ENCODE data around the gene LRP5.
"Not testable (repeated sequence)": the region's sequence is repeated elsewhere in the genome, so short reads cannot be mapped to it uniquely, and the experiment has no call there.

LRP5 gene

GRCh38 chr11:68284588-68284987 is 27.8 kb upstream of the LRP5 start:
- not testable (repeated sequence) for H3K4me3 ChIP-seq (ENCODE audit: extremely low read depth, insufficient read depth, low read length, poor library complexity, severe bottlenecking); H3K36me3 ChIP-seq (ENCODE audit: control insufficient read depth, insufficient read depth, low read length); H3K4me1 ChIP-seq (ENCODE audit: control insufficient read depth, insufficient read depth, low read length, poor library complexity, severe bottlenecking); H3K27ac ChIP-seq (ENCODE audit: low read depth, low read length, severe bottlenecking); H3K9me3 ChIP-seq (ENCODE audit: control insufficient read depth, low read length)
- WGBS, 2 experiments (ENCODE audit: insufficient coverage in 2 of 2): 80 to 100% methylated on average over 1 to 2 of the region's 3 CpGs

GRCh38 chr11:68287419-68287818 is 25.0 kb upstream of the LRP5 start:
- H3K4me3 ChIP-seq (ENCODE audit: extremely low read depth, insufficient read depth, low read length, poor library complexity, severe bottlenecking): no peak overlapping the region
- WGBS, 2 experiments (ENCODE audit: insufficient coverage in 2 of 2): 90 to 100% methylated on average over 5 to 7 of the region's 8 CpGs
- H3K36me3 ChIP-seq (ENCODE audit: control insufficient read depth, insufficient read depth, low read length): no peaks in the 10 kb centered on the region
- H3K27ac ChIP-seq (ENCODE audit: low read depth, low read length, severe bottlenecking): no peak overlapping the region
- no peaks in the 10 kb centered on the region for H3K9me3 ChIP-seq (ENCODE audit: control insufficient read depth, low read length)
- no peaks in the 10 kb centered on the region for H3K4me1 ChIP-seq (ENCODE audit: control insufficient read depth, insufficient read depth, low read length, poor library complexity, severe bottlenecking)

- Histone ChIP-seq H3K36me3 (ENCODE audit: control insufficient read depth, insufficient read depth, low read length) (no peaks in the 10 kb centered on the region), H3K9me3 (ENCODE audit: control insufficient read depth, low read length) (no peaks in the 10 kb centered on the region), H3K4me1 (ENCODE audit: control insufficient read depth, insufficient read depth, low read length, poor library complexity, severe bottlenecking) (no peaks in the 10 kb centered on the region), H3K27ac (ENCODE audit: low read depth, low read length, severe bottlenecking) (no peak overlapping the region), H3K4me3 (ENCODE audit: extremely low read depth, insufficient read depth, low read length, poor library complexity, severe bottlenecking) (no peak overlapping the region)
- WGBS, 2 experiments (ENCODE audit: insufficient coverage in 2 of 2): 100% methylated on average over 1 to 2 of the region's 2 CpGs
Measured at GRCh38 chr11:68289456-68289855, 22.9 kb upstream of the LRP5 start.

GRCh38 chr11:68293708-68294107 is 18.7 kb upstream of the LRP5 start:
- WGBS, 2 experiments (ENCODE audit: insufficient coverage in 2 of 2): 88 to 91% methylated on average over 1 of the region's 2 CpGs
- Histone ChIP-seq H3K27ac (ENCODE audit: low read depth, low read length, severe bottlenecking) (no peak overlapping the region), H3K4me3 (ENCODE audit: extremely low read depth, insufficient read depth, low read length, poor library complexity, severe bottlenecking) (no peak overlapping the region), H3K36me3 (ENCODE audit: control insufficient read depth, insufficient read depth, low read length) (no peaks in the 10 kb centered on the region), H3K4me1 (ENCODE audit: control insufficient read depth, insufficient read depth, low read length, poor library complexity, severe bottlenecking) (no peaks in the 10 kb centered on the region), H3K9me3 (ENCODE audit: control insufficient read depth, low read length) (no peaks in the 10 kb centered on the region)

GRCh38 chr11:68295271-68295670 is 17.1 kb upstream of the LRP5 start:
- H3K9me3 ChIP-seq (ENCODE audit: control insufficient read depth, low read length): no peaks in the 10 kb centered on the region
- H3K4me3 ChIP-seq (ENCODE audit: extremely low read depth, insufficient read depth, low read length, poor library complexity, severe bottlenecking): no peak overlapping the region
- no CpG with 5 or more reads among the region's 1 CpG for WGBS, 2 experiments (ENCODE audit: insufficient coverage in 2 of 2)
- no peaks in the 10 kb centered on the region for H3K4me1 ChIP-seq (ENCODE audit: control insufficient read depth, insufficient read depth, low read length, poor library complexity, severe bottlenecking)
- no peaks in the 10 kb centered on the region for H3K36me3 ChIP-seq (ENCODE audit: control insufficient read depth, insufficient read depth, low read length)
- no peak overlapping the region for H3K27ac ChIP-seq (ENCODE audit: low read depth, low read length, severe bottlenecking)

GRCh38 chr11:68295940-68296339 is 16.5 kb upstream of the LRP5 start:
- Histone ChIP-seq H3K4me3 (ENCODE audit: extremely low read depth, insufficient read depth, low read length, poor library complexity, severe bottlenecking) (no peak overlapping the region), H3K9me3 (ENCODE audit: control insufficient read depth, low read length) (no peaks in the 10 kb centered on the region), H3K27ac (ENCODE audit: low read depth, low read length, severe bottlenecking) (no peak overlapping the region), H3K36me3 (ENCODE audit: control insufficient read depth, insufficient read depth, low read length) (no peaks in the 10 kb centered on the region), H3K4me1 (ENCODE audit: control insufficient read depth, insufficient read depth, low read length, poor library complexity, severe bottlenecking) (no peaks in the 10 kb centered on the region)
- 86 to 97% methylated on average over 1 to 3 of the region's 5 CpGs for WGBS, 2 experiments (ENCODE audit: insufficient coverage in 2 of 2)

GRCh38 chr11:68296344-68297051 is 15.9 kb upstream of the LRP5 start:
- H3K9me3 ChIP-seq (ENCODE audit: control insufficient read depth, low read length): no peaks in the 10 kb centered on the region
- H3K4me3 ChIP-seq (ENCODE audit: extremely low read depth, insufficient read depth, low read length, poor library complexity, severe bottlenecking): no peak overlapping the region
- no peak overlapping the region for H3K27ac ChIP-seq (ENCODE audit: low read depth, low read length, severe bottlenecking)
- no peaks in the 10 kb centered on the region for H3K36me3 ChIP-seq (ENCODE audit: control insufficient read depth, insufficient read depth, low read length)
- WGBS, 2 experiments (ENCODE audit: insufficient coverage in 2 of 2): 91 to 93% methylated on average over 15 of the region's 15 CpGs
- no peaks in the 10 kb centered on the region for H3K4me1 ChIP-seq (ENCODE audit: control insufficient read depth, insufficient read depth, low read length, poor library complexity, severe bottlenecking)

GRCh38 chr11:68297052-68297378 is 15.4 kb upstream of the LRP5 start:
- Histone ChIP-seq H3K4me3 (ENCODE audit: extremely low read depth, insufficient read depth, low read length, poor library complexity, severe bottlenecking) (no peak overlapping the region), H3K27ac (ENCODE audit: low read depth, low read length, severe bottlenecking) (no peak overlapping the region), H3K4me1 (ENCODE audit: control insufficient read depth, insufficient read depth, low read length, poor library complexity, severe bottlenecking) (no peaks in the 10 kb centered on the region), H3K9me3 (ENCODE audit: control insufficient read depth, low read length) (no peaks in the 10 kb centered on the region), H3K36me3 (ENCODE audit: control insufficient read depth, insufficient read depth, low read length) (no peaks in the 10 kb centered on the region)
- 88 to 97% methylated on average over 4 to 6 of the region's 6 CpGs for WGBS, 2 experiments (ENCODE audit: insufficient coverage in 2 of 2)

GRCh38 chr11:68297494-68297811 is 14.9 kb upstream of the LRP5 start:
- no peak overlapping the region for H3K27ac ChIP-seq (ENCODE audit: low read depth, low read length, severe bottlenecking)
- 51 to 70% methylated on average over 8 to 10 of the region's 10 CpGs for WGBS, 2 experiments (ENCODE audit: insufficient coverage in 2 of 2)
- H3K9me3 ChIP-seq (ENCODE audit: control insufficient read depth, low read length): no peaks in the 10 kb centered on the region
- no peaks in the 10 kb centered on the region for H3K36me3 ChIP-seq (ENCODE audit: control insufficient read depth, insufficient read depth, low read length)
- H3K4me1 ChIP-seq (ENCODE audit: control insufficient read depth, insufficient read depth, low read length, poor library complexity, severe bottlenecking): no peaks in the 10 kb centered on the region
- no peak overlapping the region for H3K4me3 ChIP-seq (ENCODE audit: extremely low read depth, insufficient read depth, low read length, poor library complexity, severe bottlenecking)

- Histone ChIP-seq H3K36me3 (ENCODE audit: control insufficient read depth, insufficient read depth, low read length) (no peaks in the 10 kb centered on the region), H3K27ac (ENCODE audit: low read depth, low read length, severe bottlenecking) (no peak overlapping the region), H3K4me3 (ENCODE audit: extremely low read depth, insufficient read depth, low read length, poor library complexity, severe bottlenecking) (no peak overlapping the region), H3K4me1 (ENCODE audit: control insufficient read depth, insufficient read depth, low read length, poor library complexity, severe bottlenecking) (no peaks in the 10 kb centered on the region), H3K9me3 (ENCODE audit: control insufficient read depth, low read length) (no peaks in the 10 kb centered on the region)
- 46 to 57% methylated on average over 29 to 36 of the region's 40 CpGs for WGBS, 2 experiments (ENCODE audit: insufficient coverage in 2 of 2)
Measured at GRCh38 chr11:68297812-68298658, 14.4 kb upstream of the LRP5 start.

All from mesodermal cell (in vitro differentiated cells).